H1 (cell line): ENCODE measurements around the gene RASAL1. TPM values are rescaled to one million over a fixed set of nuclear protein-coding genes. Genes with fewer than 3 reads are reported as not detected.

Source experiments
- CTCF ChIA-PET: fragments of 300-600 bp; sonication (Branson Sonifier 250); formaldehyde crosslinking; loops from one replicate; lab custom pipeline; 2021; ENCODE audit not compliant: partially characterized antibody; lab: Charles Lee
- POLR2A ChIA-PET: fragments of 300-600 bp; sonication (Branson Sonifier 250); formaldehyde crosslinking; loops from one replicate; lab custom pipeline; 2021; ENCODE audit warnings: inconsistent platforms; ENCODE audit not compliant: partially characterized antibody; lab: Charles Lee
- DNase-seq, 2 experiments: peaks; one replicate each; pipeline versions ENCODE4 v3.0.0 to v3.0.0-alpha.2; 2010 to 2022; ENCODE audit warnings: low spot score in 2 of 2, low read depth in 1 of 2, mixed read lengths in 1 of 2
- FAIRE-seq: peaks from 2 replicates; lab custom pipeline; 2011; peaks lifted over from hg19 to GRCh38; lab: Jason Lieb, UNC
- H2AFZ ChIP-seq: 2 replicates; pipeline ENCODE4 v1.8.1; 2012; ENCODE audit warnings: low read length, inconsistent platforms
- H2AK5ac ChIP-seq: 2 replicates; pipeline ENCODE4 v1.6.1; 2013; ENCODE audit warnings: low read depth, low read length
- H2BK120ac ChIP-seq: replicated peaks from 2 replicates; pipeline ENCODE3; 2013; ENCODE audit warnings: low read depth, low read length, inconsistent platforms
- H2BK12ac ChIP-seq: 2 replicates; pipeline ENCODE4 v1.6.1; 2013; ENCODE audit warnings: low read depth, low read length
- H2BK15ac ChIP-seq: 2 replicates; pipeline ENCODE4 v1.6.1; 2013; ENCODE audit warnings: low read length
- H2BK20ac ChIP-seq: 2 replicates; pipeline ENCODE4 v1.6.1; 2013; ENCODE audit warnings: low read length
- H2BK5ac ChIP-seq: 2 replicates; pipeline ENCODE4 v1.6.1; 2013; ENCODE audit warnings: low read depth, low read length
- H3K14ac ChIP-seq: 2 replicates; pipeline ENCODE4 v1.6.1; 2013; ENCODE audit warnings: inconsistent platforms; ENCODE audit not compliant: insufficient read length
- H3K18ac ChIP-seq: 2 replicates; pipeline ENCODE4 v1.6.1; 2013; ENCODE audit warnings: low read length; ENCODE audit errors: extremely low read depth
- H3K23ac ChIP-seq: 2 replicates; pipeline ENCODE4 v1.6.1; 2013; ENCODE audit warnings: inconsistent platforms; ENCODE audit not compliant: insufficient read length
- H3K23me2 ChIP-seq: 2 replicates; pipeline ENCODE4 v1.6.1; 2013; ENCODE audit warnings: low read depth, low read length
- H3K27ac ChIP-seq: 2 replicates; pipeline ENCODE4 v1.6.1; 2011; ENCODE audit warnings: low read depth, low read length, inconsistent platforms
- H3K27me3 ChIP-seq, 4 experiments: replicated peaks in 1 of 4; 1 replicate in 1 of 4; 2 replicates in 3 of 4; pipeline versions ENCODE4 v1.6.1 to v1.8.1; 2011 to 2013; ENCODE audit warnings: low read length in 3 of 4, mild to moderate bottlenecking in 3 of 4, inconsistent platforms in 2 of 4, mixed read lengths in 2 of 4, moderate library complexity in 1 of 4; ENCODE audit not compliant: control insufficient read depth in 3 of 4, insufficient read depth in 3 of 4; ENCODE audit errors: extremely low read depth in 1 of 4
- H3K36me3 ChIP-seq, 4 experiments: 2 replicates each; pipeline versions ENCODE4 v1.6.1 to v1.8.1; 2011 to 2013; ENCODE audit warnings: mild to moderate bottlenecking in 4 of 4, low read length in 3 of 4, moderate library complexity in 2 of 4, control low read depth in 1 of 4, inconsistent platforms in 1 of 4; ENCODE audit not compliant: insufficient read depth in 4 of 4, control insufficient read depth in 2 of 4
- H3K4ac ChIP-seq: replicated peaks from 2 replicates; pipeline ENCODE3; 2013; ENCODE audit warnings: low read length, low read depth, mixed read lengths, inconsistent platforms; ENCODE audit not compliant: insufficient read length
- H3K4me1 ChIP-seq, 4 experiments: replicated peaks in 1 of 4; 1 replicate in 1 of 4; 2 replicates in 3 of 4; pipeline versions ENCODE4 v1.6.1 to v1.8.1; 2011 to 2013; ENCODE audit warnings: low read length in 3 of 4, inconsistent platforms in 2 of 4, mixed read lengths in 1 of 4; ENCODE audit not compliant: insufficient read depth in 4 of 4, control insufficient read depth in 3 of 4
- H3K4me2 ChIP-seq, 2 experiments: 2 replicates each; pipeline versions ENCODE4 v1.6.1 to v1.8.1; 2011 to 2013; ENCODE audit warnings: low read depth in 2 of 2, low read length in 2 of 2, control low read depth in 1 of 2, inconsistent platforms in 1 of 2, mild to moderate bottlenecking in 1 of 2; ENCODE audit not compliant: insufficient read depth in 1 of 2
- H3K4me3 ChIP-seq, 4 experiments: fragments of 200-600, 300-600 bp in 1 of 4; sonication (generic), shearing (Covaris generic), sonication (Bioruptor Twin) in 1 of 4; 2 replicates each; pipeline versions ENCODE4 v1.5.1 to v1.8.1; 2011 to 2016; ENCODE audit warnings: low read length in 4 of 4, low read depth in 3 of 4, control low read depth in 2 of 4, inconsistent platforms in 2 of 4, mild to moderate bottlenecking in 2 of 4, mixed read lengths in 1 of 4, moderate library complexity in 1 of 4; ENCODE audit not compliant: insufficient read depth in 2 of 4; ENCODE audit errors: extremely low read depth in 1 of 4
- H3K56ac ChIP-seq: replicated peaks from 2 replicates; pipeline ENCODE3; 2013; ENCODE audit warnings: low read depth, mild to moderate bottlenecking, mixed read lengths, low read length, inconsistent platforms; ENCODE audit not compliant: insufficient read length
- H3K79me1 ChIP-seq: 2 replicates; pipeline ENCODE4 v1.6.1; 2013; ENCODE audit warnings: low read depth, low read length, control low read depth
- H3K79me2 ChIP-seq, 2 experiments: 2 replicates each; pipeline versions ENCODE4 v1.6.1 to v1.8.1; 2012 to 2013; ENCODE audit warnings: low read length in 2 of 2, mild to moderate bottlenecking in 2 of 2, inconsistent platforms in 1 of 2; ENCODE audit not compliant: insufficient read depth in 2 of 2, control insufficient read depth in 1 of 2
- H3K9ac ChIP-seq, 4 experiments: replicated peaks in 1 of 4; 1 replicate in 1 of 4; 2 replicates in 3 of 4; pipeline versions ENCODE4 v1.6.1 to v1.8.1; 2011 to 2013; ENCODE audit warnings: low read depth in 3 of 4, low read length in 3 of 4, control low read depth in 2 of 4, mild to moderate bottlenecking in 2 of 4, moderate library complexity in 2 of 4, inconsistent platforms in 1 of 4; ENCODE audit errors: extremely low read depth in 1 of 4
- H3K9me3 ChIP-seq, 2 experiments: 2 replicates each; pipeline versions ENCODE4 v1.6.1 to v1.8.1; 2012 to 2013; ENCODE audit warnings: mild to moderate bottlenecking in 2 of 2, moderate library complexity in 2 of 2, control low read depth in 1 of 2, inconsistent platforms in 1 of 2, low read depth in 1 of 2, low read length in 1 of 2, mixed read lengths in 1 of 2; ENCODE audit not compliant: insufficient read depth in 2 of 2
- H4K20me1 ChIP-seq, 2 experiments: replicated peaks in 1 of 2; 2 replicates each; pipeline versions ENCODE3 to v1.8.1; 2011 to 2013; ENCODE audit warnings: inconsistent platforms in 2 of 2, low read length in 2 of 2, mild to moderate bottlenecking in 1 of 2; ENCODE audit not compliant: insufficient read depth in 2 of 2, control insufficient read depth in 1 of 2
- H4K5ac ChIP-seq: 2 replicates; pipeline ENCODE4 v1.6.1; 2013; ENCODE audit warnings: low read length, low read depth, mixed read lengths, inconsistent platforms; ENCODE audit not compliant: insufficient read length
- H4K8ac ChIP-seq: 2 replicates; pipeline ENCODE4 v1.8.0; 2013; ENCODE audit warnings: mild to moderate bottlenecking, moderate library complexity, low read length, inconsistent platforms; ENCODE audit not compliant: insufficient read depth; ENCODE audit errors: extremely low read depth
- H4K91ac ChIP-seq: replicated peaks from 2 replicates; pipeline ENCODE3; 2013; ENCODE audit warnings: low read length, mixed read lengths, inconsistent platforms; ENCODE audit not compliant: insufficient read length
- CBX8 ChIP-seq: fragments of 300-800, 300-1000 bp; sonication (generic); IDR thresholded peaks from 2 replicates; pipeline ENCODE4 v1.7.1; 2016; ENCODE audit warnings: low read depth, low read length, borderline replicate concordance
- EZH2 ChIP-seq: fragments of 200-600 bp; sonication (generic); IDR thresholded peaks from 2 replicates; pipeline ENCODE4 v1.7.1; 2012; ENCODE audit warnings: low read depth, mild to moderate bottlenecking, moderate library complexity, low read length, inconsistent platforms; ENCODE audit not compliant: severe bottlenecking
- FOSL1 ChIP-seq: IDR thresholded peaks from 2 replicates; pipeline ENCODE4 v1.6.1; 2011; ENCODE audit warnings: mild to moderate bottlenecking, low read depth, low read length, moderate library complexity; ENCODE audit not compliant: insufficient read depth
- GABPA ChIP-seq: IDR thresholded peaks from 2 replicates; pipeline ENCODE4 v1.6.1; 2011; ENCODE audit warnings: mild to moderate bottlenecking, low read length, moderate library complexity, borderline replicate concordance; ENCODE audit not compliant: insufficient read depth
- KDM4A ChIP-seq: IDR thresholded peaks from one replicate; pipeline ENCODE4 v1.7.1; 2012; ENCODE audit warnings: low read depth, mild to moderate bottlenecking, moderate library complexity, low read length, inconsistent platforms; ENCODE audit not compliant: severe bottlenecking
- MAFK ChIP-seq: IDR thresholded peaks from 2 replicates; pipeline ENCODE4 v1.6.1; 2012; ENCODE audit warnings: low read depth, mild to moderate bottlenecking, improper control_type of control experiment, low read length
- NANOG ChIP-seq: IDR thresholded peaks from 2 replicates; pipeline ENCODE4 v1.6.1; 2011; ENCODE audit warnings: low read length, low read depth, mild to moderate bottlenecking, inconsistent platforms; ENCODE audit not compliant: insufficient read depth, poor library complexity, severe bottlenecking
- POLR2AphosphoS5 ChIP-seq: IDR thresholded peaks from 2 replicates; pipeline ENCODE4 v1.6.1; 2011; ENCODE audit warnings: low read depth, low read length
- RAD21 ChIP-seq, 2 experiments: IDR thresholded peaks in 1 of 2; conservative IDR thresholded peaks in 1 of 2; 2 replicates each; pipeline ENCODE4 v1.6.1; 2011; ENCODE audit warnings: low read depth in 2 of 2, low read length in 2 of 2, improper control_type of control experiment in 1 of 2, inconsistent platforms in 1 of 2, mild to moderate bottlenecking in 1 of 2, moderate library complexity in 1 of 2
- TAF1 ChIP-seq: IDR thresholded peaks from 2 replicates; pipeline ENCODE4 v1.6.1; 2011; ENCODE audit warnings: mild to moderate bottlenecking, low read depth, low read length
- TEAD4 ChIP-seq: IDR thresholded peaks from 2 replicates; pipeline ENCODE4 v1.6.1; 2012; ENCODE audit warnings: low read depth, low read length, inconsistent platforms, mixed read lengths
- WGBS, 2 experiments: shearing (Covaris generic) in 1 of 2; methylation state at CpG; one replicate each; pipeline versions ENCODE4 v1.1.6 to v1.1.7; 2013 to 2015; ENCODE audit warnings: low lambda C conversion rate in 2 of 2, mixed read lengths in 2 of 2, inconsistent platforms in 1 of 2, low coverage in 1 of 2, missing lambda C conversion rate in 1 of 2; ENCODE audit not compliant: insufficient replicate concordance in 2 of 2, insufficient coverage in 1 of 2, insufficient read length in 1 of 2; ENCODE audit errors: extremely low coverage in 1 of 2, missing lambda C conversion rate in 1 of 2; 5-methylcytosine and 5-hydroxymethylcytosine counted together
- polyA plus RNA-seq, 7 experiments: library from polyadenylated mRNA; depleted of rRNA in 3 of 7; stranded (reverse) in 5 of 7; unstranded in 2 of 7; fragments of >200 nt in 5 of 7; fragments of 200-250 nt in 2 of 7; gene quantifications; 1 replicate in 5 of 7; 2 replicates in 1 of 7; 4 replicates in 1 of 7; pipeline versions ENCODE4 v1.2.1 to v1.2.3, GENCODE V29; 2011 to 2013; ENCODE audit warnings: missing spikeins in 2 of 7, mixed read lengths in 2 of 7
- total RNA-seq: library from RNA; stranded (reverse); fragmentation: NEBNext Ultra II Directional; extraction: Animal tissue kit (Norgen Biotek cat#: 25700); gene quantifications from 2 replicates; pipeline ENCODE4 v1.2.1, GENCODE V29; 2021

The RASAL1 gene
- total and polyA plus RNA-seq, 2 of the 8 experiments (the other 6 are each of a cell fraction or from before 2014, with no cell fraction given): 3.7 to 5.0 TPM

DNA sequence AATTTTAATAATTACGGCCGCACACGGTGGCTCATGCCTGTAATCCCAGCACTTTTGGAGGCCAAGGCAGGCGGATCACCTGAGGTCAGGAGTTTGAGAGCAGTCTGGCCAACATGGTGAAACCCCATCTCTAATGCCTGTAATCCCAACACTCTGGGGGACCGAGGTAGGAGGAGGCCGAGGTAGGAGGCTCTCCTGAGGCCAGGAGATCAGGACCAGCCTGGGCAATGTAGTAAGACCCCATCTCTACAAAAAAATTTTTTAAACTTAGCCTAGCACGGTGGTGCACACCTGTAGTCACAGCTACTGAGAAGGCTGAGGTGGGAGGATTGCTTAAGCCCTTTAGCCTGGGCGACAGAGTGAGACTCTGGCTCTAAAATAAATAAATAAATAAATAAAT lies 8.4 kb upstream of the RASAL1 start:
- no peak for FAIRE-seq
- H3K4me3 ChIP-seq: no peak overlapping the region
- no peak overlapping the region for H2BK5ac ChIP-seq
- no peaks in the 10 kb centered on the region; the same call in 1 of the 2 replicates for H3K23me2 ChIP-seq
- peaks cover 0 to 6% (median under 1%) of the 10 kb centered on the region in 4 experiments; a peak in 3 of 7 replicates for H3K4me1 ChIP-seq
- POLR2A ChIA-PET: interaction anchor here (1.7 to 2.1 kb wide), 2 partner anchors 9 to 11 kb away, joined by 7 to 8 read pairs; partner anchors contain the start of gene RASAL1
- no peak overlapping the region for H4K91ac ChIP-seq
- no peak overlapping the region for H2BK12ac ChIP-seq
- H3K4me2 ChIP-seq: no peak overlapping the region
- TF ChIP-seq NANOG: no peak
- TF ChIP-seq TEAD4: no peak
- TF ChIP-seq GABPA: no peak
- no peak for TF ChIP-seq KDM4A
- no peak for TF ChIP-seq CBX8
- TF ChIP-seq FOSL1: no peak
- TF ChIP-seq MAFK: no peak
- TF ChIP-seq RAD21 (IDR thresholded peaks at IDR 0.05 in 1 of 2, conservative IDR thresholded peaks at IDR 0.05 in 1 of 2; ENCODE audit: low read depth in 2 of 2, low read length in 2 of 2): no peak
- no peak for TF ChIP-seq POLR2AphosphoS5
- TF ChIP-seq TAF1: no peak
- TF ChIP-seq EZH2: no peak
- CTCF ChIA-PET: interaction anchor here (1.1 to 2.6 kb wide), 2 partner anchors 8 to 46 kb away, joined by 3 to 12 read pairs; partner anchors contain the start of gene RASAL1
- no peak overlapping the region for H3K9ac ChIP-seq
- no peak overlapping the region for H3K23ac ChIP-seq
- no peak overlapping the region for H3K14ac ChIP-seq
- H3K27me3 ChIP-seq: no peaks in the 10 kb centered on the region
- H2BK15ac ChIP-seq: no peak overlapping the region
- no peak overlapping the region for H2AK5ac ChIP-seq
- no peaks in the 10 kb centered on the region for H4K20me1 ChIP-seq
- H3K79me1 ChIP-seq: no peaks in the 10 kb centered on the region
- H3K18ac ChIP-seq: no peak overlapping the region
- H4K5ac ChIP-seq: no peak overlapping the region
- no peaks in the 10 kb centered on the region for H3K9me3 ChIP-seq
- no peak overlapping the region for H3K56ac ChIP-seq
- no peaks in the 10 kb centered on the region for H3K79me2 ChIP-seq
- H2AFZ ChIP-seq: no peak overlapping the region
- H2BK120ac ChIP-seq: no peak overlapping the region
- H4K8ac ChIP-seq: no peak overlapping the region
- H3K36me3 ChIP-seq: no peaks in the 10 kb centered on the region
- DNase-seq: no peak
- no peak overlapping the region for H2BK20ac ChIP-seq
- no peak overlapping the region for H3K4ac ChIP-seq
- no peak overlapping the region for H3K27ac ChIP-seq
- WGBS, 2 experiments: 95% methylated on average over 8 of the region's 8 CpGs; no CpG with 5 or more reads in 1 of the 2 experiments
